Mucosa of descending colon (tissue), 3 donors: Measurements from ENCODE around the gene GSDME. TPM values are rescaled to one million over a fixed set of nuclear protein-coding genes. Genes with fewer than 3 reads are reported as not detected.

Source experiments
- ATAC-seq: fragments of 200-7000 bp; cut with Tn5 transposase; one replicate; pipeline ENCODE4 v1.9.1; 2020; ENCODE audit warnings: mild to moderate bottlenecking, moderate library complexity
- DNase-seq, 3 donors: peaks; one replicate each; pipeline ENCODE4 v3.0.0-alpha.2; 2020
- H3K36me3 ChIP-seq: fragments of 200-600 bp; one replicate; pipeline ENCODE4 v1.8.0; 2021; ENCODE audit warnings: low read depth, mild to moderate bottlenecking
- H3K4me1 ChIP-seq: fragments of 200-600 bp; one replicate; pipeline ENCODE4 v1.8.0; 2021; ENCODE audit warnings: low read depth, mild to moderate bottlenecking
- H3K4me3 ChIP-seq: fragments of 200-600 bp; one replicate; pipeline ENCODE4 v1.8.0; 2021; ENCODE audit warnings: mild to moderate bottlenecking
- H3K9me3 ChIP-seq: fragments of 200-600 bp; one replicate; pipeline ENCODE4 v1.8.0; 2021; ENCODE audit warnings: mild to moderate bottlenecking
- CTCF ChIP-seq: fragments of 200-600 bp; IDR thresholded peaks from one replicate; pipeline ENCODE4 v1.8.0; 2022; ENCODE audit warnings: antibody characterized with exemption, mild to moderate bottlenecking
- intact Hi-C, 2 donors: fragments of 100-400 bp; cut with DNase I in 1 of 2; cut with micrococcal nuclease in 1 of 2; formaldehyde crosslinking; loops; one replicate each; pipeline versions ENCODE4 v1.11.0 to v1.11.1; 2022; cut with DNase I, micrococcal nuclease
- total RNA-seq, 3 donors: library from RNA; stranded (reverse); fragmentation: NEBNext Ultra II Directional in 2 of 3; extraction: Animal tissue kit (Norgen Biotek cat#: 25700) in 2 of 3; gene quantifications; one replicate each; pipeline versions ENCODE4 v1.2.1 to v1.2.4, GENCODE V29; 2021 to 2023
- donor health status: DM: no; HTN: no; CAD: no; lungs with moderate emphysema.
- donor health status: DM: no; HTN: no; CAD: no.
- donor health status: DM: no; HTN: yes; CAD: no.

Gene GSDME
- total RNA-seq, 3 donors from 2014 or later = 0.96 to 6.3 (median 2.3) TPM

GRCh38 chr7:24731313-24731712 lies 26.0 kb downstream of the GSDME start:
- Histone ChIP-seq H3K4me3 (no peak overlapping the region), H3K36me3 (no peaks in the 10 kb centered on the region), H3K4me1 (no peaks in the 10 kb centered on the region), H3K9me3 (no peaks in the 10 kb centered on the region)
- intact Hi-C loops = no loop called here
- ATAC-seq (no peak), DNase-seq (no peak)
- no peak for TF ChIP-seq CTCF

- DNase-seq = no peak
- Histone ChIP-seq H3K4me1 (no peaks in the 10 kb centered on the region), H3K9me3 (no peaks in the 10 kb centered on the region), H3K4me3 (no peak overlapping the region), H3K36me3 (no peaks in the 10 kb centered on the region)
- TF ChIP-seq CTCF = no peak
- intact Hi-C loops = no loop called here
- ATAC-seq = no peak
Measured at GRCh38 chr7:24730018-24730369, 27.3 kb downstream of the GSDME start.

GRCh38 chr7:24729365-24730017 lies 27.8 kb downstream of the GSDME start:
- ATAC-seq (no peak), DNase-seq (no peak)
- TF ChIP-seq CTCF = no peak
- H3K9me3 ChIP-seq = no peaks in the 10 kb centered on the region
- no peak overlapping the region for H3K4me3 ChIP-seq
- intact Hi-C loops = no loop called here
- no peaks in the 10 kb centered on the region for H3K4me1 ChIP-seq
- H3K36me3 ChIP-seq = no peaks in the 10 kb centered on the region

GRCh38 chr7:24728503-24729364 lies 28.5 kb downstream of the GSDME start:
- Histone ChIP-seq H3K4me3 (no peak overlapping the region), H3K36me3 (no peaks in the 10 kb centered on the region), H3K4me1 (no peaks in the 10 kb centered on the region), H3K9me3 (no peaks in the 10 kb centered on the region)
- TF ChIP-seq CTCF = no peak
- no peak for ATAC-seq
- intact Hi-C loops = no loop called here
- no peak for DNase-seq

- Histone ChIP-seq H3K4me3 (no peak overlapping the region), H3K9me3 (no peaks in the 10 kb centered on the region), H3K36me3 (no peaks in the 10 kb centered on the region), H3K4me1 (no peaks in the 10 kb centered on the region)
- TF ChIP-seq CTCF = no peak
- DNase-seq = no peak
- intact Hi-C loops = no loop called here
- ATAC-seq = no peak
Measured at GRCh38 chr7:24728121-24728500, 29.2 kb downstream of the GSDME start.
